ENCODE data around the gene MARK3. TPM values are rescaled to one million over a fixed set of nuclear protein-coding genes. Genes with fewer than 3 reads are reported as not detected.
"Not testable (repeated sequence)": the region's sequence is repeated elsewhere in the genome, so short reads cannot be mapped to it uniquely, and the experiment has no call there.

MARK3 gene
- total RNA-seq, 1 donor from 2014 or later: 77.9 TPM

DNA sequence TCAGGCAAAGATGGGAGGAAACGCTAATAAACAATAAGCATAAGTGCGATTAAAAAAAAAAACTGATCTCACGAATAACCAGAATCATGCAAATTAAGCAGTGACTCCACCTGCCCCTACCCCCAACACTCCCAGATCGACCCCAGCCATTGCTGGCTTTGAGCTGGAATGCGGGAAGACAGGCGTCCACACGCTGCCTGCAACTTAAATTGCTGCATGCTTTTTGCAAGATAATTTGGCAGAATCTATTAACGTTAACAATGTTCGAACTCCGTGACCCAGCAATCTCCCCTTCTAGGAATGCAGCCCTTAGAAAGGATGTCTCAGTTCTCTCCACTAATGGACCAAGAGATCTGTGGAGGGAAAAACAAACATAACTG, 138.3 kb downstream of the MARK3 start:
- TF ChIP-seq CTCF (IDR thresholded peaks at IDR 0.05; ENCODE audit: insufficient read depth, low read length, severe bottlenecking): no peak
- Histone ChIP-seq H3K27me3 (ENCODE audit: control insufficient read depth, insufficient read depth, low read length) (peaks cover 5% of the 10 kb centered on the region), H3K4me3 (ENCODE audit: low read depth, low read length) (no peak overlapping the region), H3K36me3 (ENCODE audit: control insufficient read depth, insufficient read depth, low read length) (no peaks in the 10 kb centered on the region)
- FAIRE-seq (no peak), DNase-seq (ENCODE audit: low read depth) (no peak)

GRCh38 chr14:103524002-103524935, 139.1 kb downstream of the MARK3 start:
- Histone ChIP-seq H3K4me3 (ENCODE audit: low read depth, low read length) (no peak overlapping the region), H3K27me3 (ENCODE audit: control insufficient read depth, insufficient read depth, low read length) (peaks cover 5% of the 10 kb centered on the region), H3K36me3 (ENCODE audit: control insufficient read depth, insufficient read depth, low read length) (no peaks in the 10 kb centered on the region)
- no peak for TF ChIP-seq CTCF (IDR thresholded peaks at IDR 0.05; ENCODE audit: insufficient read depth, low read length, severe bottlenecking)
- FAIRE-seq (no peak), DNase-seq (ENCODE audit: low read depth) (no peak)

DNA sequence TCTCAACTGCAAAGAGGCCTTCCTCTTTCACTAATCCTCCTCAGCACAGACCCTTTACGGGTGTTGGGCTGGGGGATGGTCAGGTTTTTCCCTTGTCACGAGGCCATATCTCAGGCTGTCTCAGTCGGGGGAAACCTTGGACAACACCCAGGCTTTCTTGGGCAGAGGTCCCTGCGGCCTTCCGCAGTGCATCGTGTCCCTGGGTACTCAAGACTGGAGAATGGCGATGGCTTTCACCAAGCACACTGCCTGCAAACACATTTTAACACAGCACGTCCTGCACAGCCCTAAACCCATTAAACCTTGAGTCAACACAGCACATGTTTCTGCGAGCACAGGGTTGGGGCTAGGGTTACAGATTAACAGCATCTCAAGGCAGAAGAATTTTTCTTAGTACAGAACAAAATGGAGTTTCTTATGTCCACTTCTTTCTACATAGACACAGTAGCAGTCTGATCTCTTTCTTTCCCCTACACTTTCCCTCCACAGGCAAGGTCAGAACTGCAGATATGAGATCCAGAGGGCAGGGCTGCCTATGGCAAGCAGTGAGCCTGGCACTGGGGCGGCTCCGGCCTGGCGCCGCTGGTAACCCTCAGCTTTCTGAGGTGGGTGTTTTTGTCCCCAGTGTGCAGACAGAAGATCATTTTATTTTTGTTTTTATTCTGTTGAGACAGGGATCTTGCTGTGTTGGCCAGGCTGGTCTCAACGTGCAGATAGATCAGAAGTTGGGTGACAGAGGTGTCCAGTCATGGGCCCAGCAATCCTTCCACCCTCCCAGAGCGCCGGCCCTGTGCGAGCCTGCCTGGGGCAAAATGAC, 140.4 kb downstream of the MARK3 start:
- H3K36me3 ChIP-seq (ENCODE audit: control insufficient read depth, insufficient read depth, low read length); H3K4me3 ChIP-seq (ENCODE audit: low read depth, low read length); DNase-seq (ENCODE audit: low read depth); H3K27me3 ChIP-seq (ENCODE audit: control insufficient read depth, insufficient read depth, low read length): not testable (repeated sequence)
- peak; percentile 52 for FAIRE-seq

DNA sequence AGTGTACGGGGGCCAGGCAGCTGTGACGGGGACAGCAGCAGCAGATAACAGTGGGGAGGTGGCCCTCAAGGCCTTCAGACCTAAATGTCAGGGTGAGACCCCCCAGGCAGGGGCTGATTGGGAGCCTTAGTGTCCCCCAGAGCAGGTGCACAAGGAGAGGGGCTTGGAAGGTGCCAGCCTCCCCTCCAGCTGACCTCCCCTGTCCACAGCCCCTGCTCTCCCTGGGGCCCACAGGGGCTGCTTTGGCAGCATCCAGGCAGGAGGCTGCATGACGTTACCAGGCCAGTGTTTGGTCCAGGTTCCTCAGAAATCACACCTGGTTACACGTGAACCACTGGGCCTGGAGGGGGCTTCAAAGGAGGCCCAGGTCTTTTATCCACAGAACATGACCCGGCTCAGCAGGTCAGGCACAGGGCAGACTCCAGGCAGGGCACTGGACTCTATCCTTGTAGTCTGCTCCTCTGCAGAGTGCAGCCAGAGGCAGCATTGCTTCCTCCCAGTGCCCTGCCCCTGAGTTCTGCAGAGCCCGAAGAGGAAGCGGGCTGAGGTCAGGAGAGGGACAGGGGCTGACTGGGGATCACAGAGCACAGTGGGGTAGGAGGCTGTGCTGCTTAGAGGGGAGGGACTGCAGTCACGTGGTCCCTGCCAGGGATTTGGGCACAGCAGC, 141.2 kb downstream of the MARK3 start:
- FAIRE-seq (no peak), DNase-seq (ENCODE audit: low read depth) (no peak)
- Histone ChIP-seq H3K36me3 (ENCODE audit: control insufficient read depth, insufficient read depth, low read length) (peaks cover 3% of the 10 kb centered on the region), H3K27me3 (ENCODE audit: control insufficient read depth, insufficient read depth, low read length) (peaks cover 5% of the 10 kb centered on the region), H3K4me3 (ENCODE audit: low read depth, low read length) (no peak overlapping the region)
- TF ChIP-seq CTCF (IDR thresholded peaks at IDR 0.05; ENCODE audit: insufficient read depth, low read length, severe bottlenecking): no peak

- Histone ChIP-seq H3K27me3 (ENCODE audit: control insufficient read depth, insufficient read depth, low read length) (peaks cover 5% of the 10 kb centered on the region), H3K4me3 (ENCODE audit: low read depth, low read length) (no peak overlapping the region), H3K36me3 (ENCODE audit: control insufficient read depth, insufficient read depth, low read length) (peaks cover 3% of the 10 kb centered on the region)
- DNase-seq (ENCODE audit: low read depth) (no peak), FAIRE-seq (no peak)
- TF ChIP-seq CTCF (IDR thresholded peaks at IDR 0.05; ENCODE audit: insufficient read depth, low read length, severe bottlenecking): no peak
These were observed 141.7 kb downstream of the MARK3 start for GRCh38 chr14:103526914-103527248.

Data from bronchial epithelial cell (primary cell).